ENCODE measurements around the gene POLRMT. TPM values are rescaled to one million over a fixed set of nuclear protein-coding genes. Genes with fewer than 3 reads are reported as not detected.

POLRMT gene
- total and polyA plus RNA-seq, 2 experiments from 2014 or later: 98.0 to 148 TPM

DNA sequence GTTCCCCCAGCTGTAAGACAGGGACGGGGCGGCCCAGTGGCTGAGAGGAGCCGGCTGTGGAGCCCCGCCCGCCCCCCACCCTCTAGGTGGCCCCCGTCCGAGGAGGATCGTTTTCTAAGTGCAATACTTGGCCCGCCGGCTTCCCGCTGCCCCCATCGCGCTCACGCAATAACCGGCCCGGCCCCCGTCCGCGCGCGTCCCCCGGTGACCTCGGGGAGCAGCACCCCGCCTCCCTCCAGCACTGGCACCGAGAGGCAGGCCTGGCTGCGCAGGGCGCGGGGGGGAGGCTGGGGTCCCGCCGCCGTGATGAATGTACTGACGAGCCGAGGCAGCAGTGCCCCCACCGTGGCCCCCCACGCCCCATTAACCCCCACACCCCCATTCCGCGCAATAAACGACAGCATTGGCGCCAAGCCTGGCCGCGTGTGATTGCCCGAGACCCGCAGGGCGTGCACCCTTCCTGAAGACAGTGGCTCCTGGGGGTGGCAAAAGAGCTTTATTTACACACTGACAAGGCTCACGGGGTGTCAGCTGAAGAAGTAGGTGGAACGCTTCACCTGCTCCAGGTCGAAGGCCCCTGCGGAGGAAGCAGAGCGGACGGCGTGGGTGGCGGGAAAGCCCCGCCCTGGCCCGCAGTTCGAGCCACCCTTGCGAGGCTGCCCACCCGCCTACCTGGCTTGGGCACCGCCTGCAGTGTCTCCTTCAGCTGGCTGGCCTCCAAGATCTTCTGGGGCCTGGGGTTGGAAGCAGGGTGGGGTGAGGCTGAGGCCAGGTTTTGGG is 16.4 kb downstream of the POLRMT start:
- Histone ChIP-seq H3K27me3 (ENCODE audit: insufficient read depth) (no peaks in the 10 kb centered on the region), H3K4me2 (peak overlapping the region; percentile 38; the same call in 1 of the 2 replicates), H3K4me1 (ENCODE audit: insufficient read depth) (no peaks in the 10 kb centered on the region), H3K27ac (ENCODE audit: low read depth) (no peak overlapping the region), H3F3A (replicated peaks; ENCODE audit: low read depth) (no peaks in the 10 kb centered on the region), H3K79me2 (replicated peaks; ENCODE audit: insufficient read depth) (no peaks in the 10 kb centered on the region), H3K4me3 (no peak overlapping the region), H4K20me1 (replicated peaks; ENCODE audit: insufficient read depth) (peaks cover 4% of the 10 kb centered on the region; the same call in 1 of the 2 replicates), H3K36me3 (ENCODE audit: insufficient read depth) (no peaks in the 10 kb centered on the region), H3K9me2 (ENCODE audit: insufficient read depth) (no peaks in the 10 kb centered on the region), H2AFZ (no peak overlapping the region)
- Mint-ChIP-seq H3K27me3 (ENCODE audit: insufficient read depth, low read depth, poor library complexity) (peaks cover 17% of the 10 kb centered on the region), H3K36me3 (ENCODE audit: low read depth) (peaks cover 36% of the 10 kb centered on the region), H3K27ac (no peak overlapping the region), H3K4me3 (no peak overlapping the region), H3K9me3 (no peaks in the 10 kb centered on the region), H3K4me1 (peaks cover 3% of the 10 kb centered on the region; the same call in 2 of the 3 replicates)
- no peak for TF ChIP-seq ZNF114 (CRISPR knock-in tag; IDR thresholded peaks at IDR 0.05)
- DNase-seq (ENCODE audit: low spot score) (no peak), ATAC-seq (peak; percentile 19)

DNA sequence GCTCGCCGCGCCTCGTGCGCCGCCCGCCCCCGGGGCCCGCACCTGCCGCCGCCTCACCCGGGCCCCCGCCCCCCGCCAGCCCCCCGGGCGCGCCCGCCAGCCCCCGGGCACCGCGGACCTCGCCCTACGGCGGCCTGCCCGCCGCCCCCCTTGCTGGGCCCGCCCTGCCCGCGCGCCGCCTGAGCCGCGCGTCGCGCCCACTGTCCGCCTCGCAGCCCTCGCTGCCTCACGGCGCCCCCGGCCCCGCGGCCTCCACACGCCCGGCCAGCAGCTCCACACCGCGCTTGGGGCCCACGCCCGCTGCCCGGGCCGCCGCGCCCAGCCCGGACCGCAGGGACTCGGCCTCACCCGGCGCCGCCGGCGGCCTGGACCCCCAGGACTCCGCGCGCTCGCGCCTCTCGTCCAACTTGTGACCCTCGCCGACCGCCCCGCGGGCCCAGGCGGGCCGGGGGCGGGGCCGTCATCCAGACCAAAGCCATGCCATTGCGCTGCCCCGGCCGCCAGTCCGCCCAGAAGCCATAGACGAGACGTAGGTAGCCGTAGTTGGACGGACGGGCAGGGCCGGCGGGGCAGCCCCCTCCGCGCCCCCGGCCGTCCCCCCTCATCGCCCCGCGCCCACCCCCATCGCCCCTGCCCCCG is 17.2 kb downstream of the POLRMT start:
- no peaks in the 10 kb centered on the region for H3K9me3 Mint-ChIP-seq
- Histone ChIP-seq H4K20me1 (replicated peaks; ENCODE audit: insufficient read depth) (peaks cover 4% of the 10 kb centered on the region; the same call in 1 of the 2 replicates), H3K27me3 (ENCODE audit: insufficient read depth) (no peaks in the 10 kb centered on the region), H3K9me2 (ENCODE audit: insufficient read depth) (no peaks in the 10 kb centered on the region), H3K79me2 (replicated peaks; ENCODE audit: insufficient read depth) (no peaks in the 10 kb centered on the region), H3K4me3 (no peak overlapping the region), H3K27ac (ENCODE audit: low read depth) (no peak overlapping the region), H3K36me3 (ENCODE audit: insufficient read depth) (no peaks in the 10 kb centered on the region), H2AFZ (no peak overlapping the region), H3K4me2 (peak overlapping the region; percentile 38; the same call in 1 of the 2 replicates), H3K4me1 (ENCODE audit: insufficient read depth) (no peaks in the 10 kb centered on the region), H3F3A (replicated peaks; ENCODE audit: low read depth) (no peaks in the 10 kb centered on the region)
- ATAC-seq (peak; percentile 71), DNase-seq (ENCODE audit: low spot score) (peak; percentile 72)
- no peak overlapping the region for H3K4me3 Mint-ChIP-seq
- no peak overlapping the region for H3K27ac Mint-ChIP-seq
- peaks cover 31% of the 10 kb centered on the region for H3K36me3 Mint-ChIP-seq (ENCODE audit: low read depth)
- H3K4me1 Mint-ChIP-seq: peaks cover 3% of the 10 kb centered on the region; the same call in 2 of the 3 replicates
- peaks cover 17% of the 10 kb centered on the region for H3K27me3 Mint-ChIP-seq (ENCODE audit: insufficient read depth, low read depth, poor library complexity)
- no peak for TF ChIP-seq NANOG (IDR thresholded peaks at IDR 0.05; ENCODE audit: borderline replicate concordance)
- TF ChIP-seq ZNF114 (CRISPR knock-in tag; IDR thresholded peaks at IDR 0.05): no peak
- no peak for TF ChIP-seq POLR2AphosphoS5 (IDR thresholded peaks at IDR 0.05; ENCODE audit: low read depth)
- TF ChIP-seq JUNB (IDR thresholded peaks at IDR 0.05; ENCODE audit: unreplicated experiment): no peak
- TF ChIP-seq, protein P1, sequence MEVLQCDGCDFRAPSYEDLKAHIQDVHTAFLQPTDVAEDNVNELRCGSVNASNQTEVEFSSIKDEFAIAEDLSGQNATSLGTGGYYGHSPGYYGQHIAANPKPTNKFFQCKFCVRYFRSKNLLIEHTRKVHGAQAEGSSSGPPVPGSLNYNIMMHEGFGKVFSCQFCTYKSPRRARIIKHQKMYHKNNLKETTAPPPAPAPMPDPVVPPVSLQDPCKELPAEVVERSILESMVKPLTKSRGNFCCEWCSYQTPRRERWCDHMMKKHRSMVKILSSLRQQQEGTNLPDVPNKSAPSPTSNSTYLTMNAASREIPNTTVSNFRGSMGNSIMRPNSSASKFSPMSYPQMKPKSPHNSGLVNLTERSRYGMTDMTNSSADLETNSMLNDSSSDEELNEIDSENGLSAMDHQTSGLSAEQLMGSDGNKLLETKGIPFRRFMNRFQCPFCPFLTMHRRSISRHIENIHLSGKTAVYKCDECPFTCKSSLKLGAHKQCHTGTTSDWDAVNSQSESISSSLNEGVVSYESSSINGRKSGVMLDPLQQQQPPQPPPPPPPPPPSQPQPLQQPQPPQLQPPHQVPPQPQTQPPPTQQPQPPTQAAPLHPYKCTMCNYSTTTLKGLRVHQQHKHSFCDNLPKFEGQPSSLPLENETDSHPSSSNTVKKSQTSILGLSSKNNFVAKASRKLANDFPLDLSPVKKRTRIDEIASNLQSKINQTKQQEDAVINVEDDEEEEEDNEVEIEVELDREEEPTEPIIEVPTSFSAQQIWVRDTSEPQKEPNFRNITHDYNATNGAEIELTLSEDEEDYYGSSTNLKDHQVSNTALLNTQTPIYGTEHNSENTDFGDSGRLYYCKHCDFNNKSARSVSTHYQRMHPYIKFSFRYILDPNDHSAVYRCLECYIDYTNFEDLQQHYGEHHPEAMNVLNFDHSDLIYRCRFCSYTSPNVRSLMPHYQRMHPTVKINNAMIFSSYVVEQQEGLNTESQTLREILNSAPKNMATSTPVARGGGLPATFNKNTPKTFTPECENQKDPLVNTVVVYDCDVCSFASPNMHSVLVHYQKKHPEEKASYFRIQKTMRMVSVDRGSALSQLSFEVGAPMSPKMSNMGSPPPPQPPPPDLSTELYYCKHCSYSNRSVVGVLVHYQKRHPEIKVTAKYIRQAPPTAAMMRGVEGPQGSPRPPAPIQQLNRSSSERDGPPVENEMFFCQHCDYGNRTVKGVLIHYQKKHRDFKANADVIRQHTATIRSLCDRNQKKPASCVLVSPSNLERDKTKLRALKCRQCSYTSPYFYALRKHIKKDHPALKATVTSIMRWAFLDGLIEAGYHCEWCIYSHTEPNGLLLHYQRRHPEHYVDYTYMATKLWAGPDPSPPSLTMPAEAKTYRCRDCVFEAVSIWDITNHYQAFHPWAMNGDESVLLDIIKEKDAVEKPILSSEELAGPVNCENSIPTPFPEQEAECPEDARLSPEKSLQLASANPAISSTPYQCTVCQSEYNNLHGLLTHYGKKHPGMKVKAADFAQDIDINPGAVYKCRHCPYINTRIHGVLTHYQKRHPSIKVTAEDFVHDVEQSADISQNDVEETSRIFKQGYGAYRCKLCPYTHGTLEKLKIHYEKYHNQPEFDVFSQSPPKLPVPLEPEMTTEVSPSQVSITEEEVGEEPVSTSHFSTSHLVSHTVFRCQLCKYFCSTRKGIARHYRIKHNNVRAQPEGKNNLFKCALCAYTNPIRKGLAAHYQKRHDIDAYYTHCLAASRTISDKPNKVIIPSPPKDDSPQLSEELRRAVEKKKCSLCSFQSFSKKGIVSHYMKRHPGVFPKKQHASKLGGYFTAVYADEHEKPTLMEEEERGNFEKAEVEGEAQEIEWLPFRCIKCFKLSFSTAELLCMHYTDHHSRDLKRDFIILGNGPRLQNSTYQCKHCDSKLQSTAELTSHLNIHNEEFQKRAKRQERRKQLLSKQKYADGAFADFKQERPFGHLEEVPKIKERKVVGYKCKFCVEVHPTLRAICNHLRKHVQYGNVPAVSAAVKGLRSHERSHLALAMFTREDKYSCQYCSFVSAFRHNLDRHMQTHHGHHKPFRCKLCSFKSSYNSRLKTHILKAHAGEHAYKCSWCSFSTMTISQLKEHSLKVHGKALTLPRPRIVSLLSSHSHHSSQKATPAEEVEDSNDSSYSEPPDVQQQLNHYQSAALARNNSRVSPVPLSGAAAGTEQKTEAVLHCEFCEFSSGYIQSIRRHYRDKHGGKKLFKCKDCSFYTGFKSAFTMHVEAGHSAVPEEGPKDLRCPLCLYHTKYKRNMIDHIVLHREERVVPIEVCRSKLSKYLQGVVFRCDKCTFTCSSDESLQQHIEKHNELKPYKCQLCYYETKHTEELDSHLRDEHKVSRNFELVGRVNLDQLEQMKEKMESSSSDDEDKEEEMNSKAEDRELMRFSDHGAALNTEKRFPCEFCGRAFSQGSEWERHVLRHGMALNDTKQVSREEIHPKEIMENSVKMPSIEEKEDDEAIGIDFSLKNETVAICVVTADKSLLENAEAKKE (CRISPR knock-in tag; IDR thresholded peaks at IDR 0.05): no peak
- TF ChIP-seq, protein P2, sequence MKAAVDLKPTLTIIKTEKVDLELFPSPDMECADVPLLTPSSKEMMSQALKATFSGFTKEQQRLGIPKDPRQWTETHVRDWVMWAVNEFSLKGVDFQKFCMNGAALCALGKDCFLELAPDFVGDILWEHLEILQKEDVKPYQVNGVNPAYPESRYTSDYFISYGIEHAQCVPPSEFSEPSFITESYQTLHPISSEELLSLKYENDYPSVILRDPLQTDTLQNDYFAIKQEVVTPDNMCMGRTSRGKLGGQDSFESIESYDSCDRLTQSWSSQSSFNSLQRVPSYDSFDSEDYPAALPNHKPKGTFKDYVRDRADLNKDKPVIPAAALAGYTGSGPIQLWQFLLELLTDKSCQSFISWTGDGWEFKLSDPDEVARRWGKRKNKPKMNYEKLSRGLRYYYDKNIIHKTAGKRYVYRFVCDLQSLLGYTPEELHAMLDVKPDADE (IDR thresholded peaks at IDR 0.05): no peak
- no peak for TF ChIP-seq STAT1 (IDR thresholded peaks at IDR 0.05; ENCODE audit: unreplicated experiment)
- TF ChIP-seq ZNF331 (CRISPR knock-in tag; IDR thresholded peaks at IDR 0.05; ENCODE audit: low read depth): no peak
- TF ChIP-seq EZH2phosphoT487 (IDR thresholded peaks at IDR 0.05; ENCODE audit: unreplicated experiment): no peak
- TF ChIP-seq CREB1 (CRISPR knock-in tag; IDR thresholded peaks at IDR 0.05; ENCODE audit: low read depth): no peak
- TF ChIP-seq, protein P3, sequence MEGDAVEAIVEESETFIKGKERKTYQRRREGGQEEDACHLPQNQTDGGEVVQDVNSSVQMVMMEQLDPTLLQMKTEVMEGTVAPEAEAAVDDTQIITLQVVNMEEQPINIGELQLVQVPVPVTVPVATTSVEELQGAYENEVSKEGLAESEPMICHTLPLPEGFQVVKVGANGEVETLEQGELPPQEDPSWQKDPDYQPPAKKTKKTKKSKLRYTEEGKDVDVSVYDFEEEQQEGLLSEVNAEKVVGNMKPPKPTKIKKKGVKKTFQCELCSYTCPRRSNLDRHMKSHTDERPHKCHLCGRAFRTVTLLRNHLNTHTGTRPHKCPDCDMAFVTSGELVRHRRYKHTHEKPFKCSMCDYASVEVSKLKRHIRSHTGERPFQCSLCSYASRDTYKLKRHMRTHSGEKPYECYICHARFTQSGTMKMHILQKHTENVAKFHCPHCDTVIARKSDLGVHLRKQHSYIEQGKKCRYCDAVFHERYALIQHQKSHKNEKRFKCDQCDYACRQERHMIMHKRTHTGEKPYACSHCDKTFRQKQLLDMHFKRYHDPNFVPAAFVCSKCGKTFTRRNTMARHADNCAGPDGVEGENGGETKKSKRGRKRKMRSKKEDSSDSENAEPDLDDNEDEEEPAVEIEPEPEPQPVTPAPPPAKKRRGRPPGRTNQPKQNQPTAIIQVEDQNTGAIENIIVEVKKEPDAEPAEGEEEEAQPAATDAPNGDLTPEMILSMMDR (conservative IDR thresholded peaks at IDR 0.05; ENCODE audit: low read depth in 2 of 2): no peak
- no peak for TF ChIP-seq EZH2 (IDR thresholded peaks at IDR 0.05; ENCODE audit: low read depth, unreplicated experiment)
